Esophagus squamous epithelium (tissue), 5 donors: Measurements from ENCODE around the gene HTR6. TPM values are rescaled to one million over a fixed set of nuclear protein-coding genes. Genes with fewer than 3 reads are reported as not detected.

ENCODE experiments used
- DNase-seq: peaks from one replicate; lab custom pipeline; 2025; lab: John Stamatoyannopoulos, UW
- H3K27ac ChIP-seq, 4 donors: fragments of 200-600 bp; sonication (generic); one replicate each; pipeline ENCODE4 v1.5.1; 2016 to 2019; ENCODE audit warnings: mild to moderate bottlenecking in 1 of 4
- H3K27me3 ChIP-seq, 4 donors: fragments of 200-600 bp; sonication (generic); 1 replicate in 3 of 4; 2 replicates in 1 of 4; pipeline versions ENCODE4 v1.5.1 to v1.6.0; 2017 to 2021; ENCODE audit warnings: antibody characterized with exemption in 1 of 4
- H3K36me3 ChIP-seq, 3 donors: fragments of 200-600 bp; sonication (generic); one replicate each; pipeline ENCODE4 v1.5.1; 2016 to 2019
- H3K4me1 ChIP-seq, 3 donors: fragments of 200-600 bp; sonication (generic); one replicate each; pipeline ENCODE4 v1.5.1; 2017 to 2019
- H3K4me3 ChIP-seq, 4 donors: fragments of 200-600 bp; sonication (generic); 1 replicate in 3 of 4; 2 replicates in 1 of 4; pipeline ENCODE4 v1.5.1; 2016 to 2019; ENCODE audit warnings: mild to moderate bottlenecking in 2 of 4, moderate library complexity in 1 of 4
- H3K9me3 ChIP-seq, 3 donors: fragments of 200-600 bp; sonication (generic); one replicate each; pipeline ENCODE4 v1.5.1; 2016 to 2019
- POLR2A ChIP-seq, 4 donors: fragments of 450-650 bp; IDR thresholded peaks; one replicate each; pipeline ENCODE4 v1.6.1; 2017; ENCODE audit warnings: antibody characterized with exemption in 4 of 4, mild to moderate bottlenecking in 4 of 4, moderate library complexity in 3 of 4
- WGBS, 2 donors: methylation state at CpG; one replicate each; pipeline ENCODE4 v1.1.5; 2018; 5-methylcytosine and 5-hydroxymethylcytosine counted together
- intact Hi-C: fragments of 100-400 bp; cut with DNase I; formaldehyde crosslinking; loops from one replicate; pipeline ENCODE4 v1.15.0; 2022
- total RNA-seq, 4 donors: library from RNA; depleted of rRNA; stranded (reverse); fragments of >200 nt; gene quantifications; one replicate each; pipeline ENCODE4 v1.1.0, GENCODE V29; 2016
- TF ChIP-seq, protein P1 (sequence below), 6 experiments: fragments of 450-650 bp in 4 of 6; fragments of 200-600 bp in 2 of 6; sonication (generic) in 2 of 6; IDR thresholded peaks; one replicate each; pipeline ENCODE4 v1.5.1; 2016 to 2019; ENCODE audit warnings: antibody characterized with exemption in 6 of 6, mild to moderate bottlenecking in 4 of 6, moderate library complexity in 4 of 6
- donor health status: DM: yes; HTN: yes; CAD: no.

Gene HTR6
- total RNA-seq, 4 donors from 2014 or later = not detected

DNA sequence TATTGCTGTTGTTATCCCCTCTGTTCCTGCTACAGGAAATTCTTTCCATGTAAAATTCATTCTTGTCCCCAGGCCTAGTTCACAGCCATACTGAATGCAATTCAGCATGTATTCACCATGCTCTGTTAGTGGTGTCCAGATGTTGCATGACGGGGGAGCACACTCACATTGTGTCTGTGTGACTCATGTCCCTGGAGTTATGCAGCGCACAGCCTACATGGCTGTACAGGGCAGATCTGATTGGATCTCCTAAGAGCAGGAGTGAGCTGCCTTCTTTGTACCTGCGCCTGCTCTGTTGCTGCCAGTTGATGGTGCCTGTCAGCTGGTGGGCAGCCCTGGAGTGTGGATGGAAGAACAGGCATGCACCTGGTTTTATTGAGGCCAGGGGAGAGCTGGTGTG is 17.6 kb downstream of the HTR6 start:
- no peaks in the 10 kb centered on the region for H3K9me3 ChIP-seq
- intact Hi-C loops = no loop called here
- no peaks in the 10 kb centered on the region for H3K4me1 ChIP-seq
- H3K36me3 ChIP-seq = peaks cover 0 to 36% (median 0%) of the 10 kb centered on the region in 3 donors
- H3K27me3 ChIP-seq = no peaks in the 10 kb centered on the region
- DNase-seq = no peak
- TF ChIP-seq, protein P1, sequence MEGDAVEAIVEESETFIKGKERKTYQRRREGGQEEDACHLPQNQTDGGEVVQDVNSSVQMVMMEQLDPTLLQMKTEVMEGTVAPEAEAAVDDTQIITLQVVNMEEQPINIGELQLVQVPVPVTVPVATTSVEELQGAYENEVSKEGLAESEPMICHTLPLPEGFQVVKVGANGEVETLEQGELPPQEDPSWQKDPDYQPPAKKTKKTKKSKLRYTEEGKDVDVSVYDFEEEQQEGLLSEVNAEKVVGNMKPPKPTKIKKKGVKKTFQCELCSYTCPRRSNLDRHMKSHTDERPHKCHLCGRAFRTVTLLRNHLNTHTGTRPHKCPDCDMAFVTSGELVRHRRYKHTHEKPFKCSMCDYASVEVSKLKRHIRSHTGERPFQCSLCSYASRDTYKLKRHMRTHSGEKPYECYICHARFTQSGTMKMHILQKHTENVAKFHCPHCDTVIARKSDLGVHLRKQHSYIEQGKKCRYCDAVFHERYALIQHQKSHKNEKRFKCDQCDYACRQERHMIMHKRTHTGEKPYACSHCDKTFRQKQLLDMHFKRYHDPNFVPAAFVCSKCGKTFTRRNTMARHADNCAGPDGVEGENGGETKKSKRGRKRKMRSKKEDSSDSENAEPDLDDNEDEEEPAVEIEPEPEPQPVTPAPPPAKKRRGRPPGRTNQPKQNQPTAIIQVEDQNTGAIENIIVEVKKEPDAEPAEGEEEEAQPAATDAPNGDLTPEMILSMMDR (IDR thresholded peaks at IDR 0.05) = no peak
- TF ChIP-seq POLR2A (IDR thresholded peaks at IDR 0.05) = no peak
- H3K27ac ChIP-seq = no peak overlapping the region
- H3K4me3 ChIP-seq = no peak overlapping the region
- WGBS, 2 donors = 73 to 77% methylated on average over 3 of the region's 3 CpGs

- Histone ChIP-seq H3K4me3 (no peak overlapping the region), H3K9me3 (no peaks in the 10 kb centered on the region), H3K36me3 (peaks cover 0 to 43% (median 0%) of the 10 kb centered on the region in 3 donors), H3K4me1 (no peaks in the 10 kb centered on the region), H3K27me3 (no peaks in the 10 kb centered on the region), H3K27ac (no peak overlapping the region)
- TF ChIP-seq, protein P1 (IDR thresholded peaks at IDR 0.05) = no peak
- TF ChIP-seq POLR2A (IDR thresholded peaks at IDR 0.05) = no peak
- WGBS, 2 donors = no CpG with 5 or more reads among the region's 7 CpGs
- intact Hi-C loops = no loop called here
- DNase-seq = no peak
Measured at GRCh38 chr1:19682901-19683300, 18.2 kb downstream of the HTR6 start.

DNA sequence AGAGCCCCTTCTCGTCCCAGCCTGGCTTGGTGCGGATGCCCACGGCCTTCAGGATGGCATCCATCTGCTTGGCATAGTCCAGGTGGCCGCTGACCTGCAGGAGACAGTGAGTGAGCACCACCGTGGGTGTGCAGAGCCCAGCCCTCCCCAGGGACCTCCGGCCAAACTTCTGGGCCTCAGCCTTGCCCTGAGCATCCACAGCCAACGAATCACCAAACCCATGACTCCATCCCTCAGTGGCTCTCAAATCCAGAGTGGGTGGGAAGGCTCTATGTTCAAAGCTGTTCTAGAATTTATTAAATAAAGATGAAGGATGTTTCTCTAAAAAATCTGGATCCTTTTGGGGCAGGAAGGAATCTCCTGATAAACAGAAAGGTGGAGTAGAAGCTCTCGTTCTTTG is 18.7 kb downstream of the HTR6 start:
- DNase-seq = no peak
- H3K9me3 ChIP-seq = no peaks in the 10 kb centered on the region

DNA sequence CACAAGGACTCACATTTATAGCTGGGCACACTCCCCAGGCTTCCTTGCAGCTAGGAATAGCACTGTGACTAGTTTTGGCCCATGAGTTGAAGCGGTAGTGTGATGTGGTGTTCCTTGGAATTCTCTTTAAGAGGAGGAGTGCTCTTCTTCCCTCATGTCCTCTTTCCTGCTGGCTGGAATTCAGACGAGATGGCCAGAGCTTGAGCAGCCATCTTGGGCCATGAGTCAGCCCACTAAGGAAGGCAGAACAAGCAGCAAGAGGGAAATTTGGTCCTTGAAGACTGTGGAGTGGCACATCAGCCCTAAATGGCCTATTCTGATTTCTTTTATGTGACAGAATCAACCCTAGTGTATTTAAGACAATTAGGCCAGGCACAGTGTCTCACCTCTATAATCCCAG is 20.0 kb downstream of the HTR6 start:
- TF ChIP-seq, protein P1 (IDR thresholded peaks at IDR 0.05) = no peak
- no peak for TF ChIP-seq POLR2A (IDR thresholded peaks at IDR 0.05)
- intact Hi-C loops = no loop called here

More for the DNA sequence above, 18.7 kb downstream of the HTR6 start:
- WGBS, 2 donors = 83% methylated on average over 2 to 3 of the region's 8 CpGs
- H3K27ac ChIP-seq = no peak overlapping the region
- no peak overlapping the region for H3K4me3 ChIP-seq
- H3K27me3 ChIP-seq = no peaks in the 10 kb centered on the region
- H3K36me3 ChIP-seq = peaks cover 0 to 47% (median 0%) of the 10 kb centered on the region in 3 donors
- TF ChIP-seq, protein P1 (IDR thresholded peaks at IDR 0.05) = no peak
- TF ChIP-seq POLR2A (IDR thresholded peaks at IDR 0.05) = no peak
- intact Hi-C loops = no loop called here
- no peaks in the 10 kb centered on the region for H3K4me1 ChIP-seq

GRCh38 chr1:19685994-19686393 is 21.3 kb downstream of the HTR6 start:
- no peak for DNase-seq
- Histone ChIP-seq H3K4me3 (no peak overlapping the region), H3K27me3 (no peaks in the 10 kb centered on the region), H3K4me1 (no peaks in the 10 kb centered on the region), H3K36me3 (peaks cover 0 to 74% (median 0%) of the 10 kb centered on the region in 3 donors), H3K27ac (no peak overlapping the region), H3K9me3 (no peaks in the 10 kb centered on the region)
- TF ChIP-seq, protein P1 (IDR thresholded peaks at IDR 0.05) = no peak
- no peak for TF ChIP-seq POLR2A (IDR thresholded peaks at IDR 0.05)
- 90 to 93% methylated on average over 4 to 9 of the region's 9 CpGs for WGBS, 2 donors
- intact Hi-C loops = no loop called here

More for the DNA sequence above, 20.0 kb downstream of the HTR6 start:
- no peaks in the 10 kb centered on the region for H3K9me3 ChIP-seq
- peaks cover 0 to 61% (median 0%) of the 10 kb centered on the region in 3 donors for H3K36me3 ChIP-seq
- WGBS, 2 donors = 83% methylated on average over 2 of the region's 2 CpGs; no CpG with 5 or more reads in 1 of the 2 donors
- H3K27me3 ChIP-seq = no peaks in the 10 kb centered on the region
- no peak overlapping the region for H3K4me3 ChIP-seq
- DNase-seq = no peak
- H3K27ac ChIP-seq = no peak overlapping the region
- H3K4me1 ChIP-seq = no peaks in the 10 kb centered on the region
